H1 (cell line): ENCODE measurements around the gene PLXDC2. TPM values are rescaled to one million over a fixed set of nuclear protein-coding genes. Genes with fewer than 3 reads are reported as not detected.

ENCODE experiments used
- CTCF ChIA-PET: fragments of 300-600 bp; sonication (Branson Sonifier 250); formaldehyde crosslinking; loops from one replicate; lab custom pipeline; 2021; ENCODE audit not compliant: partially characterized antibody; lab: Charles Lee
- POLR2A ChIA-PET: fragments of 300-600 bp; sonication (Branson Sonifier 250); formaldehyde crosslinking; loops from one replicate; lab custom pipeline; 2021; ENCODE audit warnings: inconsistent platforms; ENCODE audit not compliant: partially characterized antibody; lab: Charles Lee
- DNase-seq, 2 experiments: peaks; one replicate each; pipeline versions ENCODE4 v3.0.0 to v3.0.0-alpha.2; 2010 to 2022; ENCODE audit warnings: low spot score in 2 of 2, low read depth in 1 of 2, mixed read lengths in 1 of 2
- FAIRE-seq: peaks from 2 replicates; lab custom pipeline; 2011; peaks lifted over from hg19 to GRCh38; lab: Jason Lieb, UNC
- H2AFZ ChIP-seq: 2 replicates; pipeline ENCODE4 v1.8.1; 2012; ENCODE audit warnings: low read length, inconsistent platforms
- H2AK5ac ChIP-seq: 2 replicates; pipeline ENCODE4 v1.6.1; 2013; ENCODE audit warnings: low read depth, low read length
- H2BK120ac ChIP-seq: replicated peaks from 2 replicates; pipeline ENCODE3; 2013; ENCODE audit warnings: low read depth, low read length, inconsistent platforms
- H2BK12ac ChIP-seq: 2 replicates; pipeline ENCODE4 v1.6.1; 2013; ENCODE audit warnings: low read depth, low read length
- H2BK15ac ChIP-seq: 2 replicates; pipeline ENCODE4 v1.6.1; 2013; ENCODE audit warnings: low read length
- H2BK20ac ChIP-seq: 2 replicates; pipeline ENCODE4 v1.6.1; 2013; ENCODE audit warnings: low read length
- H2BK5ac ChIP-seq: 2 replicates; pipeline ENCODE4 v1.6.1; 2013; ENCODE audit warnings: low read depth, low read length
- H3K14ac ChIP-seq: 2 replicates; pipeline ENCODE4 v1.6.1; 2013; ENCODE audit warnings: inconsistent platforms; ENCODE audit not compliant: insufficient read length
- H3K18ac ChIP-seq: 2 replicates; pipeline ENCODE4 v1.6.1; 2013; ENCODE audit warnings: low read length; ENCODE audit errors: extremely low read depth
- H3K23ac ChIP-seq: 2 replicates; pipeline ENCODE4 v1.6.1; 2013; ENCODE audit warnings: inconsistent platforms; ENCODE audit not compliant: insufficient read length
- H3K23me2 ChIP-seq: 2 replicates; pipeline ENCODE4 v1.6.1; 2013; ENCODE audit warnings: low read depth, low read length
- H3K27ac ChIP-seq: 2 replicates; pipeline ENCODE4 v1.6.1; 2011; ENCODE audit warnings: low read depth, low read length, inconsistent platforms
- H3K27me3 ChIP-seq, 4 experiments: replicated peaks in 1 of 4; 1 replicate in 1 of 4; 2 replicates in 3 of 4; pipeline versions ENCODE4 v1.6.1 to v1.8.1; 2011 to 2013; ENCODE audit warnings: low read length in 3 of 4, mild to moderate bottlenecking in 3 of 4, inconsistent platforms in 2 of 4, mixed read lengths in 2 of 4, moderate library complexity in 1 of 4; ENCODE audit not compliant: control insufficient read depth in 3 of 4, insufficient read depth in 3 of 4; ENCODE audit errors: extremely low read depth in 1 of 4
- H3K36me3 ChIP-seq, 4 experiments: 2 replicates each; pipeline versions ENCODE4 v1.6.1 to v1.8.1; 2011 to 2013; ENCODE audit warnings: mild to moderate bottlenecking in 4 of 4, low read length in 3 of 4, moderate library complexity in 2 of 4, control low read depth in 1 of 4, inconsistent platforms in 1 of 4; ENCODE audit not compliant: insufficient read depth in 4 of 4, control insufficient read depth in 2 of 4
- H3K4ac ChIP-seq: replicated peaks from 2 replicates; pipeline ENCODE3; 2013; ENCODE audit warnings: low read length, low read depth, mixed read lengths, inconsistent platforms; ENCODE audit not compliant: insufficient read length
- H3K4me1 ChIP-seq, 4 experiments: replicated peaks in 1 of 4; 1 replicate in 1 of 4; 2 replicates in 3 of 4; pipeline versions ENCODE4 v1.6.1 to v1.8.1; 2011 to 2013; ENCODE audit warnings: low read length in 3 of 4, inconsistent platforms in 2 of 4, mixed read lengths in 1 of 4; ENCODE audit not compliant: insufficient read depth in 4 of 4, control insufficient read depth in 3 of 4
- H3K4me2 ChIP-seq, 2 experiments: 2 replicates each; pipeline versions ENCODE4 v1.6.1 to v1.8.1; 2011 to 2013; ENCODE audit warnings: low read depth in 2 of 2, low read length in 2 of 2, control low read depth in 1 of 2, inconsistent platforms in 1 of 2, mild to moderate bottlenecking in 1 of 2; ENCODE audit not compliant: insufficient read depth in 1 of 2
- H3K4me3 ChIP-seq, 4 experiments: fragments of 200-600, 300-600 bp in 1 of 4; sonication (generic), shearing (Covaris generic), sonication (Bioruptor Twin) in 1 of 4; 2 replicates each; pipeline versions ENCODE4 v1.5.1 to v1.8.1; 2011 to 2016; ENCODE audit warnings: low read length in 4 of 4, low read depth in 3 of 4, control low read depth in 2 of 4, inconsistent platforms in 2 of 4, mild to moderate bottlenecking in 2 of 4, mixed read lengths in 1 of 4, moderate library complexity in 1 of 4; ENCODE audit not compliant: insufficient read depth in 2 of 4; ENCODE audit errors: extremely low read depth in 1 of 4
- H3K56ac ChIP-seq: replicated peaks from 2 replicates; pipeline ENCODE3; 2013; ENCODE audit warnings: low read depth, mild to moderate bottlenecking, mixed read lengths, low read length, inconsistent platforms; ENCODE audit not compliant: insufficient read length
- H3K79me1 ChIP-seq: 2 replicates; pipeline ENCODE4 v1.6.1; 2013; ENCODE audit warnings: low read depth, low read length, control low read depth
- H3K79me2 ChIP-seq, 2 experiments: 2 replicates each; pipeline versions ENCODE4 v1.6.1 to v1.8.1; 2012 to 2013; ENCODE audit warnings: low read length in 2 of 2, mild to moderate bottlenecking in 2 of 2, inconsistent platforms in 1 of 2; ENCODE audit not compliant: insufficient read depth in 2 of 2, control insufficient read depth in 1 of 2
- H3K9ac ChIP-seq, 4 experiments: replicated peaks in 1 of 4; 1 replicate in 1 of 4; 2 replicates in 3 of 4; pipeline versions ENCODE4 v1.6.1 to v1.8.1; 2011 to 2013; ENCODE audit warnings: low read depth in 3 of 4, low read length in 3 of 4, control low read depth in 2 of 4, mild to moderate bottlenecking in 2 of 4, moderate library complexity in 2 of 4, inconsistent platforms in 1 of 4; ENCODE audit errors: extremely low read depth in 1 of 4
- H3K9me3 ChIP-seq, 2 experiments: 2 replicates each; pipeline versions ENCODE4 v1.6.1 to v1.8.1; 2012 to 2013; ENCODE audit warnings: mild to moderate bottlenecking in 2 of 2, moderate library complexity in 2 of 2, control low read depth in 1 of 2, inconsistent platforms in 1 of 2, low read depth in 1 of 2, low read length in 1 of 2, mixed read lengths in 1 of 2; ENCODE audit not compliant: insufficient read depth in 2 of 2
- H4K20me1 ChIP-seq, 2 experiments: replicated peaks in 1 of 2; 2 replicates each; pipeline versions ENCODE3 to v1.8.1; 2011 to 2013; ENCODE audit warnings: inconsistent platforms in 2 of 2, low read length in 2 of 2, mild to moderate bottlenecking in 1 of 2; ENCODE audit not compliant: insufficient read depth in 2 of 2, control insufficient read depth in 1 of 2
- H4K5ac ChIP-seq: 2 replicates; pipeline ENCODE4 v1.6.1; 2013; ENCODE audit warnings: low read length, low read depth, mixed read lengths, inconsistent platforms; ENCODE audit not compliant: insufficient read length
- H4K8ac ChIP-seq: 2 replicates; pipeline ENCODE4 v1.8.0; 2013; ENCODE audit warnings: mild to moderate bottlenecking, moderate library complexity, low read length, inconsistent platforms; ENCODE audit not compliant: insufficient read depth; ENCODE audit errors: extremely low read depth
- H4K91ac ChIP-seq: replicated peaks from 2 replicates; pipeline ENCODE3; 2013; ENCODE audit warnings: low read length, mixed read lengths, inconsistent platforms; ENCODE audit not compliant: insufficient read length
- ATF3 ChIP-seq: IDR thresholded peaks from 2 replicates; pipeline ENCODE4 v1.6.1; 2011; ENCODE audit warnings: low read depth, mild to moderate bottlenecking, low read length; ENCODE audit not compliant: insufficient read depth
- CBX5 ChIP-seq: fragments of 300-800, 300-1000 bp; sonication (generic); IDR thresholded peaks from 2 replicates; pipeline ENCODE4 v1.7.1; 2016; ENCODE audit warnings: antibody characterized with exemption, low read length, low read depth
- HDAC6 ChIP-seq: IDR thresholded peaks from one replicate; pipeline ENCODE4 v1.7.1; 2012; ENCODE audit warnings: low read depth, mild to moderate bottlenecking, inconsistent platforms, low read length, moderate library complexity
- JUND ChIP-seq: IDR thresholded peaks from 2 replicates; pipeline ENCODE4 v1.6.1; 2011; ENCODE audit warnings: mild to moderate bottlenecking, improper control_type of control experiment, low read length
- KDM1A ChIP-seq: fragments of 200-600, 300-600 bp; sonication (generic); IDR thresholded peaks from 2 replicates; pipeline ENCODE4 v1.7.1; 2016; ENCODE audit warnings: mild to moderate bottlenecking, low read length, borderline replicate concordance
- POLR2AphosphoS5 ChIP-seq: IDR thresholded peaks from 2 replicates; pipeline ENCODE4 v1.6.1; 2011; ENCODE audit warnings: low read depth, low read length
- RAD21 ChIP-seq, 2 experiments: IDR thresholded peaks in 1 of 2; conservative IDR thresholded peaks in 1 of 2; 2 replicates each; pipeline ENCODE4 v1.6.1; 2011; ENCODE audit warnings: low read depth in 2 of 2, low read length in 2 of 2, improper control_type of control experiment in 1 of 2, inconsistent platforms in 1 of 2, mild to moderate bottlenecking in 1 of 2, moderate library complexity in 1 of 2
- RBBP5 ChIP-seq: IDR thresholded peaks from 2 replicates; pipeline ENCODE4 v1.7.1; 2012; ENCODE audit warnings: low read depth, mild to moderate bottlenecking, inconsistent platforms, low read length, moderate library complexity, borderline replicate concordance
- SIRT6 ChIP-seq: IDR thresholded peaks from one replicate; pipeline ENCODE4 v1.7.1; 2012; ENCODE audit warnings: low read length, inconsistent platforms
- WGBS, 2 experiments: shearing (Covaris generic) in 1 of 2; methylation state at CpG; one replicate each; pipeline versions ENCODE4 v1.1.6 to v1.1.7; 2013 to 2015; ENCODE audit warnings: low lambda C conversion rate in 2 of 2, mixed read lengths in 2 of 2, inconsistent platforms in 1 of 2, low coverage in 1 of 2, missing lambda C conversion rate in 1 of 2; ENCODE audit not compliant: insufficient replicate concordance in 2 of 2, insufficient coverage in 1 of 2, insufficient read length in 1 of 2; ENCODE audit errors: extremely low coverage in 1 of 2, missing lambda C conversion rate in 1 of 2; 5-methylcytosine and 5-hydroxymethylcytosine counted together
- polyA plus RNA-seq, 7 experiments: library from polyadenylated mRNA; depleted of rRNA in 3 of 7; stranded (reverse) in 5 of 7; unstranded in 2 of 7; fragments of >200 nt in 5 of 7; fragments of 200-250 nt in 2 of 7; gene quantifications; 1 replicate in 5 of 7; 2 replicates in 1 of 7; 4 replicates in 1 of 7; pipeline versions ENCODE4 v1.2.1 to v1.2.3, GENCODE V29; 2011 to 2013; ENCODE audit warnings: missing spikeins in 2 of 7, mixed read lengths in 2 of 7
- total RNA-seq: library from RNA; stranded (reverse); fragmentation: NEBNext Ultra II Directional; extraction: Animal tissue kit (Norgen Biotek cat#: 25700); gene quantifications from 2 replicates; pipeline ENCODE4 v1.2.1, GENCODE V29; 2021

Gene PLXDC2
- total and polyA plus RNA-seq, 2 of the 8 experiments (the other 6 are each of a cell fraction or from before 2014, with no cell fraction given) = 23.0 to 40.5 TPM

GRCh38 chr10:19891429-19891828 is 75.2 kb downstream of the PLXDC2 start:
- H2BK120ac ChIP-seq = no peak overlapping the region
- no peaks in the 10 kb centered on the region for H3K36me3 ChIP-seq
- H3K4me1 ChIP-seq = peaks cover 0 to 9% (median 1%) of the 10 kb centered on the region in 4 experiments; a peak in 4 of 7 replicates
- CTCF ChIA-PET = interaction anchor here (0.8 kb wide), 1 partner anchor 16 kb away, joined by 3 read pairs; no protein-coding TSS in a partner anchor
- H2BK12ac ChIP-seq = no peak overlapping the region
- no peaks in the 10 kb centered on the region for H3K27me3 ChIP-seq
- no peaks in the 10 kb centered on the region for H3K23me2 ChIP-seq
- H3K23ac ChIP-seq = no peak overlapping the region
- no peak overlapping the region for H3K56ac ChIP-seq
- H4K20me1 ChIP-seq = peaks cover 3% of the 10 kb centered on the region in 2 experiments
- no peak for FAIRE-seq
- no peak overlapping the region for H2BK20ac ChIP-seq
- H4K5ac ChIP-seq = no peak overlapping the region
- H2BK5ac ChIP-seq = no peak overlapping the region
- no peak overlapping the region for H2AFZ ChIP-seq
- no peak overlapping the region for H3K4ac ChIP-seq
- no peak overlapping the region for H2AK5ac ChIP-seq
- TF ChIP-seq CBX5 = no peak
- no peak for TF ChIP-seq JUND
- no peak for TF ChIP-seq ATF3
- TF ChIP-seq SIRT6 = no peak
- no peak for TF ChIP-seq RBBP5
- TF ChIP-seq POLR2AphosphoS5 = no peak
- TF ChIP-seq HDAC6 = no peak
- no peak for TF ChIP-seq RAD21 (IDR thresholded peaks at IDR 0.05 in 1 of 2, conservative IDR thresholded peaks at IDR 0.05 in 1 of 2; ENCODE audit: low read depth in 2 of 2, low read length in 2 of 2)
- TF ChIP-seq KDM1A = no peak
- TF ChIP-seq, all 59 proteins: peak for 0
- H4K8ac ChIP-seq = no peak overlapping the region
- H3K4me2 ChIP-seq = 0 out of 4 replicates have a peak overlapping the region, but pooled peaks of 1 of the 2 experiments have one; percentile 12
- H2BK15ac ChIP-seq = no peak overlapping the region
- no peak overlapping the region for H3K18ac ChIP-seq
- no peak overlapping the region for H3K9ac ChIP-seq
- WGBS, 2 experiments = 70% methylated on average over 6 of the region's 6 CpGs; no CpG with 5 or more reads in 1 of the 2 experiments
- no peak overlapping the region for H3K14ac ChIP-seq
- no peak overlapping the region for H3K4me3 ChIP-seq
- no peak for DNase-seq
- POLR2A ChIA-PET = no interaction called here
- H3K27ac ChIP-seq = no peak overlapping the region
- peaks cover 0 to 83% of the 10 kb centered on the region in 2 experiments; a peak in 3 of 4 replicates for H3K79me2 ChIP-seq
- no peak overlapping the region for H4K91ac ChIP-seq
- no peaks in the 10 kb centered on the region for H3K9me3 ChIP-seq
- H3K79me1 ChIP-seq = no peaks in the 10 kb centered on the region
